Activated CD4-positive, alpha-beta T cell treated with anti-CD3 and anti-CD28 coated beads, Interleukin-2, amount 10 ng/mL, durations not matched to agents 24 days and 14 days (primary cell): ENCODE data around the gene DENND4A. TPM values are rescaled to one million over a fixed set of nuclear protein-coding genes. Genes with fewer than 3 reads are reported as not detected.
"Not testable (repeated sequence)": the region's sequence is repeated elsewhere in the genome, so short reads cannot be mapped to it uniquely, and the experiment has no call there.

ENCODE experiments used
- DNase-seq: peaks from one replicate; pipeline ENCODE4 v3.0.0; 2022
- H3K27ac Mint-ChIP-seq: one replicate; pipeline ENCODE4 v1.8.0; 2022; ENCODE audit warnings: mild to moderate bottlenecking, mixed read lengths
- H3K27me3 Mint-ChIP-seq: one replicate; pipeline ENCODE4 v1.8.0; 2022; ENCODE audit warnings: mixed read lengths
- H3K36me3 Mint-ChIP-seq: one replicate; pipeline ENCODE4 v1.8.0; 2022; ENCODE audit warnings: low read depth, mild to moderate bottlenecking, mixed read lengths
- H3K4me1 Mint-ChIP-seq: one replicate; pipeline ENCODE4 v1.8.0; 2021; ENCODE audit warnings: mixed read lengths
- H3K4me3 Mint-ChIP-seq: one replicate; pipeline ENCODE4 v1.8.0; 2022; ENCODE audit warnings: mild to moderate bottlenecking, moderate library complexity, mixed read lengths
- H3K9me3 Mint-ChIP-seq: one replicate; pipeline ENCODE4 v1.8.0; 2021; ENCODE audit warnings: mixed read lengths
- intact Hi-C: fragments of 100-400 bp; cut with micrococcal nuclease; formaldehyde crosslinking; loops from one replicate; pipeline ENCODE4 v1.15.1; 2023
- total RNA-seq: library from RNA; stranded (reverse); gene quantifications from 2 replicates; pipeline ENCODE4 v1.2.3, GENCODE V29; 2022

DENND4A gene
- total RNA-seq, 1 donor from 2014 or later, result 48.3 TPM

- no peak overlapping the region for H3K27ac Mint-ChIP-seq
- no peaks in the 10 kb centered on the region for H3K27me3 Mint-ChIP-seq
- DNase-seq, result no peak
- peaks cover 6% of the 10 kb centered on the region for H3K4me1 Mint-ChIP-seq
- H3K4me3 Mint-ChIP-seq, result no peak overlapping the region
- no peaks in the 10 kb centered on the region for H3K36me3 Mint-ChIP-seq
- intact Hi-C loops, result no loop called here
- no peaks in the 10 kb centered on the region for H3K9me3 Mint-ChIP-seq
Measured at GRCh38 chr15:65632780-65633375, 159.2 kb downstream of the DENND4A start.

GRCh38 chr15:65631503-65631902 lies 160.6 kb downstream of the DENND4A start:
- H3K4me3 Mint-ChIP-seq, result no peak overlapping the region
- no peaks in the 10 kb centered on the region for H3K36me3 Mint-ChIP-seq
- H3K9me3 Mint-ChIP-seq, result no peaks in the 10 kb centered on the region
- H3K4me1 Mint-ChIP-seq, result peaks cover 6% of the 10 kb centered on the region
- H3K27ac Mint-ChIP-seq, result no peak overlapping the region
- DNase-seq, result no peak
- intact Hi-C loops, result no loop called here
- H3K27me3 Mint-ChIP-seq, result no peaks in the 10 kb centered on the region

GRCh38 chr15:65630760-65631159 lies 161.3 kb downstream of the DENND4A start:
- no peaks in the 10 kb centered on the region for H3K27me3 Mint-ChIP-seq
- H3K27ac Mint-ChIP-seq, result no peak overlapping the region
- H3K4me1 Mint-ChIP-seq, result peaks cover 6% of the 10 kb centered on the region
- DNase-seq, result no peak
- H3K4me3 Mint-ChIP-seq, result no peak overlapping the region
- intact Hi-C loops, result no loop called here
- H3K36me3 Mint-ChIP-seq, result no peaks in the 10 kb centered on the region
- H3K9me3 Mint-ChIP-seq, result no peaks in the 10 kb centered on the region

- Mint-ChIP-seq H3K4me1 (peaks cover 6% of the 10 kb centered on the region), H3K27ac (no peak overlapping the region), H3K36me3 (no peaks in the 10 kb centered on the region), H3K27me3 (no peaks in the 10 kb centered on the region), H3K4me3 (no peak overlapping the region), H3K9me3 (no peaks in the 10 kb centered on the region)
- DNase-seq, result no peak
- intact Hi-C loops, result no loop called here
Measured at GRCh38 chr15:65629548-65629947, 162.5 kb downstream of the DENND4A start.

DNA sequence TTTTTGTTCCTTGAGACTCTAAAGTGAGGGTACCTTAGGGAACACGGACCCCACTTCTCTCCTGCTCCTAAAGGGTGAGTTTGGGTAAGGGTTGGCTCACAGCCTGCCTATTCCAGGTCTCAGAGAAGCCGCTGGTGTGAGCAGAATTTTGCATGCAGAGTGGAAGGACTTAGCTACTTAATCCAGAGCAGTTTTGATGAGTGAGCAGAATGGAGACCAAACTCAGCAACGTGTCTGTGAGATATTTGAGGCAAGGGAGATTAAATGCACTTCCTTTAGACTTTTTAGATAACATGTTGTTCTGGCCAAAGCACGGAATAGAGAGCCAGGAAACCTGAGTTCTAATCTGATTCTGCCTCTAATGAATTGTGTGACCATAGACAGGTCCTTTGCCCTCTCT lies 165.2 kb downstream of the DENND4A start:
- Mint-ChIP-seq H3K4me3 (no peak overlapping the region), H3K9me3 (no peaks in the 10 kb centered on the region), H3K27ac (no peak overlapping the region), H3K27me3 (no peaks in the 10 kb centered on the region), H3K36me3 (no peaks in the 10 kb centered on the region), H3K4me1 (peaks cover 4% of the 10 kb centered on the region)
- intact Hi-C loops, result no loop called here
- DNase-seq, result no peak

DNA sequence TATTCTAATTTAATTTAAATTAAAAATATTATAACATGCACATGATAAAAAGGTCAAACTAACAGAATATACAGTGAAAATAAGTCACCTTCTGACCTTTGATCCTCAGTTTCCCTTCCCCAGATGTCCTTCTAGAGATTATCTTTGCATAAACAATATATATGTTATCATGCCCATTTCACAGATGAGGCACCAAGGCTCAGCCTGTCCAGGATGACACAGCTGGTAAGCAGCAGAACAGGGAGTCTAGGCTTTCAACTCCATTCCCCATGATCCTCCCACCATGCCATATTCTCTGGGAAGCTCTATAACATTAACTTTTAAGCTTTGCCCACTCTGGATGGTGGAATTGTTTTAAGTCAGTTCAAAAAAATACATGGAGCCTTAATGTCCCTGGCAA lies 169.0 kb downstream of the DENND4A start:
- no peak overlapping the region for H3K27ac Mint-ChIP-seq
- no peak for DNase-seq
- H3K36me3 Mint-ChIP-seq, result no peaks in the 10 kb centered on the region
- no peaks in the 10 kb centered on the region for H3K4me1 Mint-ChIP-seq
- no peaks in the 10 kb centered on the region for H3K9me3 Mint-ChIP-seq
- intact Hi-C loops, result no loop called here
- no peak overlapping the region for H3K4me3 Mint-ChIP-seq
- H3K27me3 Mint-ChIP-seq, result no peaks in the 10 kb centered on the region

- intact Hi-C loops, result no loop called here
- H3K27ac Mint-ChIP-seq, result no peak within 1 kb of the TSS
- H3K9me3 Mint-ChIP-seq, result no peaks in the 10 kb centered on the region
- no peak for DNase-seq
- H3K36me3 Mint-ChIP-seq, result no peaks in the 10 kb centered on the region
- no peak within 1 kb of the TSS for H3K4me3 Mint-ChIP-seq
- H3K4me1 Mint-ChIP-seq, result no peaks in the 10 kb centered on the region
- no peaks in the 10 kb centered on the region for H3K27me3 Mint-ChIP-seq
Measured at GRCh38 chr15:65621638-65622037, 170.5 kb downstream of the DENND4A start, which contains the start of gene SLC24A1. SLC24A1 (plus strand) TSS chr15:65621938; CDS start chr15:65624081, 2,143 bp downstream.

- H3K27ac Mint-ChIP-seq, result no peak overlapping the region
- intact Hi-C loops, result no loop called here
- DNase-seq, result no peak
Measured at GRCh38 chr15:65620833-65621232, 171.3 kb downstream of the DENND4A start.

DNA sequence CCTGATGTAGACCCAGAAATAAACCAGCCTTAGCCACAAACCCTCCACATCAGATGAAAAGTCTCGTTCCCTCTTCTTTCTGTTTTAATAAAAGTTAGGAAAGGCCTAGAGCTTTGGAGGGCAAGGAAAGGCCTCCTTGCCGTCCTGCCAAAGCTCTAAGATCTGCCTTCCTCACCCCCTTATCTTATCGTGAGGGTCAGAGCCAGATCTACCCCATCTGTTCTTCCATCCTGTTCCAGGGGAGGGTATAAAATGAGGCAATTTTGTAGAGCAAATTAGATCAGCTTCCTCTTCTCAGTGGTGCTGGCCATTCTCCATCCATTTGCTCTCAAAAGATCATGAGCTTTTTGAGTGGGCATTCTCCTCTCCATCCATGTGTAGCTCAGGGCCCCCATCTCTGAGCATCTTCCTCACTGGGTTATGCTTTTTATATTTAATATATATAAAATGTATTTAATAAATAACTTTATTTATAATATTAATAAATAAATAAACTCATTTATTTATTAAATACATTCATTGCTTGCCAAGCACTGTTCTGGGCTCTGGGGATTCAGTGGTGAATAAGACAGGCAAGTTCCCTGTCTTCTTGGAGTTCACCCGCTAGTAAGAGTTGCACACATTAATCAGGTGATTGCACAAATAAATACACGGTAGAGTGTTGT lies 172.3 kb downstream of the DENND4A start:
- Mint-ChIP-seq H3K36me3 (no peaks in the 10 kb centered on the region), H3K27me3 (no peaks in the 10 kb centered on the region), H3K4me1 (no peaks in the 10 kb centered on the region), H3K27ac (no peak overlapping the region), H3K9me3 (no peaks in the 10 kb centered on the region), H3K4me3 (no peak overlapping the region)
- no peak for DNase-seq
- intact Hi-C loops, result no loop called here

More at GRCh38 chr15:65620833-65621232, 171.3 kb downstream of the DENND4A start:
- Mint-ChIP-seq H3K4me3 (no peak overlapping the region), H3K36me3 (no peaks in the 10 kb centered on the region), H3K9me3 (no peaks in the 10 kb centered on the region), H3K27me3 (no peaks in the 10 kb centered on the region), H3K4me1 (no peaks in the 10 kb centered on the region)

DNA sequence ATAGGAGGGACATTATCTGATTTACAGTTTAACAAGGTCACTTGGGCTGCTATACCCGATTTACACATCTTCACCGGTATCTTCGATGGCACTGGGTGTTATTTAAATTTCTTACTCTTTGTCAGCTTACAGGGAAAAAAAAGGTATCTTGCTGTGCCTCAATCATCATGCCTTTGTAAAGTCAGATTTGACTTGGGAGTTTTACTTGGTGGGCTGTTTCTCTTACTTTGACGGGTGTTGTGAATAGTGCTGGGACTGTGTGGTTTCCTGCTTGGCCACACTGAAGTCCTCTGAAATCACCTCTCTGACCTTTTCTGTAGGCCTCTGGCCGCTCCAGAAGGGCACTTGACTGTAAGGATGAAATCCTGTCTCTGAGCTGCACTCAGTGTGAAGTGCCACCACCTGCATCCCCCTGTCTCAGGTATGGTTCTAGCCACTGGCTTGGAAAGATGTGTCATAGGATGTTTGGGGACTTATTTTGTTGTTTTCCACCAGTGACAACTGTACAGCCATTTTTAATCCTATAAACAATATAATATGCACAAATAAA lies 173.5 kb downstream of the DENND4A start:
- no peak for DNase-seq
- Mint-ChIP-seq H3K4me1 (no peaks in the 10 kb centered on the region), H3K27me3 (no peaks in the 10 kb centered on the region), H3K36me3 (no peaks in the 10 kb centered on the region), H3K4me3 (no peak overlapping the region), H3K27ac (no peak overlapping the region), H3K9me3 (no peaks in the 10 kb centered on the region)
- intact Hi-C loops, result no loop called here

DNA sequence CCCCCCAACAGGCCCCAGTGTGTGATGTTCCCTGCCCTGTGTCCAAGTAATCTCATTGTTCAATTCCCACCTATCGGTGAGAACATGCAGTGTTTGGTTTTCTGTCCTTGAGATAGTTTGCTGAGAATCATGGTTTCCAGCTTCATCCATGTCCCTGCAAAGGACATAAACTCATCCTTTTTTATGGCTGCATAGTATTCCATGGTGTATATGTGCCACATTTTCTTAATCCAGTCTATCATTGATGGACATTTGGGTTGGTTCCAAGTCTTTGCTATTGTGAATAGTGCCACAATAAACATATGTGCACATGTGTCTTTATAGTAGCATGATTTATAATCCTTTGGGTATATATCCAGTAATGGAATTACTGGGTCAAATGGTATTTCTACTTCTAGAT lies 176.2 kb downstream of the DENND4A start:
- H3K4me1 Mint-ChIP-seq, result peaks cover 17% of the 10 kb centered on the region

DNA sequence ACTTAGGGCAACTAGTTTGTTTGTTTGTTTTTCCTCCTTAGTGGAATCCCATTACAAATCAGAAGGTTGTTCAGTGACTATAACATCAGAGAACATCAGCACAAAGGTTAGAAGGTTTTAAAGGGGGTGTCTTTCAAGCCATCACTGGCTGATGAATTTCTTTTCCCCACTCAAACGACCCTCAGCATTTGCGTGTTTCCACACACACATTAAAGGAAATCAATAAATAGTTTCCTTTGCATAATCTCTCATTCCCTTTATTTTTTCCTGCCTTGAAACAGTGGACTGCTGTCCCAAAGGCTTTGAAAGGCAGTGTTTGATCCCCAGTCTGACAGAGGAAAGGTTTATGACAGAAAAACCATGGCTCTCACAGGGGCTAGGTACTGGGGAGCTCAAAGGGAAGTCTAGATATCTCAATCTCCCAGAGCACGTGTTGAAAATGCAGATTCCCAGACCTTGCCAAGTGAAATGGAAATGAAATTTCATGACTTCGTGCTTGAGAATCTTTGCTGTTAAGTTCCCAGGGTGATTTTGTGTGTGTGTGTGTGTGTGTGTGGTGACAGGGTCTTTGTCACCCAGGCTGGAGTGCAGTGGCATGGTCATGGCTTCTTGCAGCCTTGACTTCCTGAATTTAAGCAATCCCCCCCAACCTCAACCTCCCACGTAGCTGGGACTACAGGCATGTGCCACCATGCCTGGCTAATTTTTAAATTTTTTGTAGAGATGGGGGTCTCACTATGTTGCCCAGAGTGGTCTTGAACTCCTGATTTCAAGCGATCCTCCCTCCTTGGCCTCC lies 178.9 kb downstream of the DENND4A start:
- Mint-ChIP-seq H3K27ac (no peak overlapping the region), H3K4me3 (no peak overlapping the region), H3K27me3 (no peaks in the 10 kb centered on the region), H3K4me1 (peaks cover 25% of the 10 kb centered on the region), H3K9me3 (no peaks in the 10 kb centered on the region), H3K36me3 (peaks cover 2% of the 10 kb centered on the region)
- intact Hi-C loops, result no loop called here
- no peak for DNase-seq

More for the DNA sequence above, 176.2 kb downstream of the DENND4A start:
- H3K27me3 Mint-ChIP-seq, H3K9me3 Mint-ChIP-seq, H3K4me3 Mint-ChIP-seq, H3K27ac Mint-ChIP-seq, DNase-seq, H3K36me3 Mint-ChIP-seq, intact Hi-C loops: not testable (repeated sequence)

- no peaks in the 10 kb centered on the region for H3K9me3 Mint-ChIP-seq
- no peaks in the 10 kb centered on the region for H3K27me3 Mint-ChIP-seq
- peaks cover 28% of the 10 kb centered on the region for H3K4me1 Mint-ChIP-seq
- peak overlapping the region; percentile 17 for H3K4me3 Mint-ChIP-seq
- H3K36me3 Mint-ChIP-seq, result peaks cover 2% of the 10 kb centered on the region
- H3K27ac Mint-ChIP-seq, result no peak overlapping the region
- DNase-seq, result no peak
- intact Hi-C loops, result no loop called here
Measured at GRCh38 chr15:65612616-65612946, 179.5 kb downstream of the DENND4A start.
